HS-5 (cell line): ENCODE data around the gene APLNR.
A peak's percentile ranks its signal among the peaks of the same experiment; 100 is the strongest.

Source experiments
- DNase-seq: peaks from one replicate; pipeline ENCODE4 v3.0.0-alpha.2; 2012; ENCODE audit warnings: low read depth

APLNR gene

DNA sequence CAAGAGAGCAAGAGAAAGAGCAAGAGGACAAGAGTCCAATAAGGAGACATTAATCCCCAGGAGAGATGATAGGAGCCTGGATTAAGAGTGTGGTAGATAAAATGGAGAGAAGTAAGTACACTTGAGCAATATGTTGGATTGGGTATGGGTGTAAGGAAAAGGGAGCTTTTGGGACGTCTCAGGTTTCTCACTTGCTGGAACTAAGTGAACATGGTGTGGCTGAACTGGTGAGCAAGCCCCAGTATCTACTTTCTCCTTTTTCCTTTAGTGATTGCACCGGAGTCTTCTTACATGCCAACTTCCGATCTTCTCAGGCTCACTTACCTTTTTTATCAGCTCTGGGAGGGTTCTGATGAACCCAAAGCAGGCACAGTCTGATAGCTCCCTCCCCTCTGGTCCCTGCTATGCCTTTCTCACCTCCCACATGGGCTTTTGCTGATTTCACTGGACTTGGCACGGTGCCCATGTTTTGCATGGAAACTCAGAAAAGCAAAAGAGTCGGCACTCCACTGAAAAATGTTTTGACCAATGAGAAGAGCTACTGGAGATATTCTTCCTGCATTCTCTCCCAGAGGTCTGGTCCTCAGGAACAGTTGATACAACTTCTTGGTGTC, 14.5 kb upstream of the APLNR start:
- DNase-seq: no peak

DNA sequence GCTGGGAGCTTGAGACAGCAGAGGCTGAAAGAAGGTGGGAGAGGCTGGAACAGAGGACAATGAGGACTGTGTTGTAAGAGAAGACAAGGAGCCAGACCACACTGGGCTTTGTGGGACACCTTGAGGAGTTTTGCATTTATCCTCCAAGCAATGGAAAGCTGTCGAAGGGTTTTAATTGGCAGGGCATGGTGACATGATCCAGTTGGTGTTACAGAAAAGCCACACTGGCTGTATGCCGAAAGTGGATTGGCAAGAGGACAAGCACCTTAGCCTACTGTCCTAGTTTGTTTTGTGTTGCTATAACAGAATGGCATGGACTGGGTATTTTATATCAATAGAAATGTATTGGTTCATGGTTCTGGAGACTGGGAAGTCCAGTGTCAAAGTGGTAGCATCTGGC, 14.0 kb upstream of the APLNR start:
- no peak for DNase-seq

DNA sequence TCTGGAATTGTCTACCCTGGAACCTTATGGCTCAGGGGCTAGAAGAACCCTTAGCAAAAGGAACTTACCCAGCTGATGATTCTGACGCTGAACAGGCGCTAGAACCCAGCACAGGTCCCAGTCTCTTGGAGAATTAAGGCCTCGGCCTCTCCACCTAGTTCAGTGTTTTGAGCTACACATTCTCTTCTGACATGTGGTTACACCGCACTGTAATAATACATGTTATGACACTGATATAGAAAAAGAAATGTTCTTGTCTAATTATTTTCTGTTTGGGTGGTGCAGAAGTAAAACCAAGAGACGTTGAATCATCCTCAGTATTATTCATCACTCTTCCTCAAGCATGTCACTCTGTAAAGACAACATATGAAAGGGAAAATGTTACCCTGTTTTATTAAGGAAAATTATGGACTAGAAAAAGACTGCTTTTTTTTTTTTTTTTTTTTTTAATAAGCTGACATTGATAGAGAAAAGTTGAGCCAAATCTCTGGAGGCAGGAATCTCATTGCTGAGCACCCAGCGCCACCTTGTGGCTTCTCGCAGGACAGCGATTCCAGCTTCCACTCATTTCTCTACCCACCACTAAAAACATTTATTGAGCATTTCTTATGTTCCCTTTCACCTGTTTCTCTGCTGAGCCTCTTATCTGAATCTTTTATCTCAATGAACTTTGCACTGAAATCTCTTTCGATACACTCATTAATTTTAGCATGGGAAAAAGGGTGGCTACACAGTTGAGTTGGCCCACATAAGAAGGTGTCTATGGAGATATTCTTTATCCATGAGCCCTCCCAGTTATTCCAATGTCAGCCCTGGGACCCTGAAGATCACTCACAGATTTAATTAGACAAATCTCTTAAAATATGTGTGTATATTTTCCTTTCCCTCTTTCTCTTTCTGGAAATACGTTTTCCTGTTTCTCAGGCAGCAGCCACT, 12.6 kb upstream of the APLNR start:
- peak; percentile 19 for DNase-seq

DNA sequence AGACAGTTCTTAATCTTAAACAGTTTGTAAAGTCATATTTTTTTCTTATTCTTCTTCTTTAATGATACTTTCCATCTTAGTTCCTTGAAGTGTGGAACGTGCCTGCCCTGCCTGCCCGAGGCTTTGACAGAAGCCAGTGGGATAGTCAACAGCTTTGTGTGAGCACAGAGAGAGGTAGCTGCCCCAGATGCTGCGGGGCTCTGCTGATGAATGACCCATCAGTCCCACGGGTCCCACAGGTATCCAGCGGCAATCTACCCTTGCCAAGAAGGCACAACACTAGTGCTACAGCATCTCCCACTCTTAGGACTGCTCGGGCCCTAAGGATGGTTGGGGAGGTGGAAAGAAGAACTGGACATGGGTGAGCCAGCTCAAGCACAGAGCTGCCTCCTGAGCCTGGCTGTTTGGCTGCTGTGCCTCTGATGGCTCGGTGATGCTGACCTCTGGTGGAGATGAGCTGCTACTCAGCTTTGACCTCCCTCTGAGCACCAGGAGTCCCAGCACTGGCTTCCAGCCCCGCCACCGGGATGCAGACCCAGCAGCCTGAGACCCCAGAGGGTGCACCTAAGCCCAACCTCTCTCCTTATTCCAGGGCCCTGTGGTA, 11.8 kb upstream of the APLNR start:
- DNase-seq: peak; percentile 20

- no peak for DNase-seq
These were observed 7.9 kb upstream of the APLNR start for GRCh38 chr11:57244911-57245310.

DNA sequence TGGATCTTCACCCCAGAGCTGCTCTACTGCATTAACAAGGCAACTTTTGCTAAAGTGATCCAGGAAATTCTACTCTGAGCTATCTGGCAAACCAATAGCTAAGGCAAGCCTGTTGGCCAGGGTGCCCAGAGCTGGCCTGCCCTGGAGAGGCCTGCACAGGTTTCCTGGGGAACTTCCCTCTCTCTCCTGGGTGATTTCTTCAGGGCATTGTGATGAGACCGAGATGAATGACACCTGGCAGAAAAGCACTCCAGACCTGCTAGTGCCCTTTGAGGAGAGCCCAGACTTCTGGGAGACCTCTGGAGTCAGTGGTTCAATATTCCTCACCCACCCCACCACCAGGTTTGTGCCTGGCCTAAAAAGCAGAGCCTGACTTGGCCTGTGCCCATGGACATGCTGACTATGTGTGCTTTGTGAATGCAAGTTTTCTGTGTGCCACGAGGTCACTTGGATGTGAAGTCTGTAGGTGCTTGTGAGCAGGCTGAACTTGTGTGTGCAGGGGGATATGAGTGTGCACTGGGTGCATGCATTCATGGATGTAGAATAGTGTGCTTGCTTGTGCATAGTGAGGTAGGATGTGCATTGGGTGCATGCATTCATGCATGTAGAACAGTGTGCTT, 4.4 kb upstream of the APLNR start:
- DNase-seq: no peak

DNA sequence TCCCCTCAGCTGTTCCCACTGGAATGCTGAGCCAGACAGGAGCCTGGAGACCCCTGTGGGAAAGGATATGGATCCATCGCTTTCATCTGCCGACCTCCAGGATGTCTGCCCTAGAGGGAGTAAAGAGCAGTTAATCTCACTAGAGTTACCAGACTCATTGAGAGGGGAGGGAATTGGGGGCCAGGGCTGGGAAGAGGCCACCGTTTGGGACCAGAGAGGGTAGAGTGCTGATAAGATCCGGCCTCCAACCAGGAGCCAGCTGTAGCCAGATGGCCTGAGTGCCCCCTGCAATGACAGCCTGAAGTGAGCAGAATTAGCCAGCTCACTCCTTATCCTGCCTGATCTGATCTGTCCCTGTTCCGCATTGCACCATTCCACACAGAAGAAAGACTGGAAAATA, 3.7 kb upstream of the APLNR start:
- DNase-seq: no peak

DNA sequence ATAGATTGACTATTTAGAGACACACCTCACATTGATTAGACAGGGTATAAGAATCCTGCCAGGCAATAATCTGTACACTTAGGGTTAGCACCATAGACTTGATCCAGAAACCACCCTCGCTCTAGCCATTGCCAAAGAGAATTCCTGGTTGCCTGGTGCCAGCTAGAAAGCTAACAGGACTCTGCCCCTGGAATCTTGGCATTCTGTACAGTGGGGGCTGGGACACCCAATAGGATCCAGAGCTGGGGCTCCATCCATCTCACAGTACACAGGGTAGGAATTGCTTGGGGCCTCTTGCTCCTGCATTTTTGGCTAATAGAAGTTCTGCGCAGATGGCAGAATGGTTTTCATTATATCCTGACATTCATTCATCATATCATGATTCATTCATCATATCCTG, 3.0 kb upstream of the APLNR start:
- DNase-seq: no peak

GRCh38 chr11:57239348-57239747, 2.3 kb upstream of the APLNR start:
- no peak for DNase-seq

GRCh38 chr11:57235761-57236703, 1.0 kb downstream of the APLNR start:
- DNase-seq: no peak

DNA sequence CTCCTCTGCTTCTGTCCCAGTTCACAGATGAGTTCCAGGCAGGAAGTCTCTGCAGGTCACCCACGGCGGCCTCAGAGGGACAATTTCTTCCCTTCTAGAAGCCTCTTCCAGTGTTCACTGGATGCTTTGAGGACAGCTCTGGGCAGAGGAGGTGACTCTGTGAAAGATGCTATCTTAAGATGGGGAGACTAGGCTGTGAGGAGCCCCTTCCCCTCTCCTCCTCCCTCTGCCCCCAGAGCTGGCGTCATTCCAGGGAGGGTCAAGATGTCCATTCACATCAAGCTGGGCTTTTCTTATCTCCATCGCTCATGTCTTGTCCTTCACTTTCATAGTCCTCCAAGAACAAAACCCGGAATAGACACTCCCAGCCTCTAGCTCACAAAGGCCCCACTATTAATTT, 3.3 kb downstream of the APLNR start:
- DNase-seq: no peak

- DNase-seq: no peak
These were observed 5.4 kb downstream of the APLNR start for GRCh38 chr11:57231539-57232253.

DNA sequence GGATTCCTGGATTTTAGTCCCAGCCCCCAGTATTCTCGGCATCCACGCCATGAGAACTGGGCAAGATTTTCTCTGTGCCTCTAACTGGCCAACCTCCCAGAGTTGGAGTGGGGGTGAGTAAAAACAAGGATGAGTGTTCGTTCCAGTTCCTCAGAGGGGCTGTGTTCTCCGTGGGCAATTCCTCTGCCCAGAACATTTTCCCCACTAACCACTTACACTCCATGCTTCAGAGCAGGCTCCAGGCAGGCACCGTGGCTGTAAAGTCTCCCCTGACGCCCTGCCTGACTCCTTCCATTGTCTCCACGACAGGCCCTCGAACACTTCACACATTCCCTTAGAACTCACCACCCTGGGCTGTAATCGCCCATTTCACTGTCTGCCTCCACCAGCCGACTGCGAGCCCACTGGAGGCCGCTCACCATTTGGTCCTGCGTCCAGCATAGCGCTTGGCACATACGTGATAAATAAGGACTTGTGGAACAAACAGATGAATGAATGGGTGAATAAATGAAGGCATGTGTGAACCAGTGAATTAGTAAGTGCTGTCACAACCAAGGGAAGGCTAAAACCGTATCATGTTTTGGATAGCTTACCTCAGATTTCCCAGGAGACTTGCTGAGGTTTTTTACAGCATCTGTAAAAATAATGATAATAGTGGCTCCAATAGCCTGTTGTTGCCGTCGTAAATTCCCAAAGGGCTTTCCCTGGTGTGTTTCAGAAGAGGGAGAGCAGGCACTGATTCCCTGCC, 6.1 kb downstream of the APLNR start:
- DNase-seq: no peak

GRCh38 chr11:57230316-57230715, 6.7 kb downstream of the APLNR start:
- no peak for DNase-seq

- no peak for DNase-seq
These were observed 8.4 kb downstream of the APLNR start for GRCh38 chr11:57228600-57228999.

DNA sequence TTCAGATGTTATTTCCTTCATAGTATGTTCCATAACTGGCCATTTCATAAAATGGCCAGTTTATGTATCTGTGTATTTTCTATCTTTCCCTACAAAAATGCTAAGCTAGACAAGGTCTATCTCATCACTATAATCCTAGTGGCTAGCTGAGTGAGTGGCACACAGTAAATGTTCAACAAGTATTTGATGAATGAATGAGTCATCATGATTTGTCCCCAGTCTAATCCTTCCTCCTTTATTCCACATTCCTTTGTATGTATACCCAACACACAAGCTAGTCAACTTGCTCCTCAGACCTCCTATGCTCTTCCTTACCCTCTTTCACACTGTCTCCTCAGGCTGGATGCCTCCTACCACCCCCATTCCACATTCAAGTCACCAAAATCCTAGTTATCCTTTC, 12.5 kb downstream of the APLNR start:
- DNase-seq: no peak

DNA sequence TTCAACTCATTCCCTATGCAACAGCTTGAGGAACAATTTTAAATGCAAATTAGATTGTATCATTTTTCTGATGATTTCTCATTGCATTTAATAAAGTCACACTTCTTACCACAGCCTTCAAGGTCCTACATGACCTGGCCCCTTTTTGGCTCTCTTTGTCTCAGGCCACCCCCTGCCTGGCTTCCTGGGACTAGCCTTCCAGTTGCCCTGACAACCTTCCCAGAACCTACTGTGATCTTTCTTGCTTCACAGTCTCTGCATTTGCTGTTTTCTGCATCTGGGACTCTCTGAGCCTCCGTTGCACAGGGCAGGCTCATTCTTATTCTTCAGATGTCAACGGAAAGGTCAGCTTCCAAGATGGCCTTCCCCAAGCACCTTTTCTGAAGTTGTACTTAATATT, 12.9 kb downstream of the APLNR start:
- DNase-seq: no peak

GRCh38 chr11:57223601-57224000, 13.4 kb downstream of the APLNR start:
- DNase-seq: no peak

DNA sequence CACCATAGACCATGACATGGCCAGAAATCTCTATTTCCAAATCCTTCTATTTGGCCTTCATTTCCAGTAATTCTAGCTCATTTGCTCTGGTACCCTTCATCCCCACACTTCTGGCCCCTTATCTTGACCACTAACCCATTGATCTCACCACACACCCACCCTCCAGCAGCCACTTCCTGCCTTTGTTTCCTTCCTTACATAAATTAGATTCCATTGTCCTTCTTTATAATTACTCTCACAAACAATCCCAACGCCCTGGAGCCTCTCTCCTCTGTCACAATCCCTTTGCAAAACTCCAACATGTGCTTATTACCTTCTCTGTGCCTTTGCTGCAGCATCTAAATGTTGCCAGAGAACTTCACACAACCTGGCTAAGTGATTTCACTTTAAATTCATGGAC, 14.8 kb downstream of the APLNR start:
- DNase-seq: no peak

- DNase-seq: no peak
These were observed 17.9 kb downstream of the APLNR start for GRCh38 chr11:57219021-57219627.
